Astrocyte (in vitro differentiated cells and primary cell): ENCODE results near the gene CSGALNACT2. TPM values are rescaled to one million over a fixed set of nuclear protein-coding genes. Genes with fewer than 3 reads are reported as not detected.

Source experiments
- DNase-seq: peaks from one replicate; pipeline ENCODE4 v3.0.0-alpha.2; 2010; ENCODE audit warnings: low read depth
- FAIRE-seq: peaks from 2 replicates; lab custom pipeline; 2011; peaks lifted over from hg19 to GRCh38; lab: Jason Lieb, UNC
- H2AFZ ChIP-seq: 2 replicates; pipeline ENCODE4 v1.6.0; 2012; ENCODE audit warnings: low read depth, low read length, inconsistent platforms
- H3K27ac ChIP-seq: 2 replicates; pipeline ENCODE4 v1.5.1; 2011; ENCODE audit warnings: low read depth, low read length, inconsistent platforms
- H3K27me3 ChIP-seq: 2 replicates; pipeline ENCODE4 v1.6.0; 2011; ENCODE audit warnings: low read length, inconsistent platforms; ENCODE audit not compliant: insufficient read depth
- H3K36me3 ChIP-seq: 2 replicates; pipeline ENCODE4 v1.5.1; 2011; ENCODE audit warnings: low read length, inconsistent platforms; ENCODE audit not compliant: insufficient read depth
- H3K4me1 ChIP-seq: 2 replicates; pipeline ENCODE4 v1.5.1; 2011; ENCODE audit warnings: low read length, inconsistent platforms; ENCODE audit not compliant: insufficient read depth
- H3K4me2 ChIP-seq: 2 replicates; pipeline ENCODE4 v1.6.0; 2012; ENCODE audit warnings: low read length, inconsistent platforms
- H3K4me3 ChIP-seq: 2 replicates; pipeline ENCODE4 v1.5.1; 2011; ENCODE audit warnings: low read depth, mild to moderate bottlenecking, low read length, inconsistent platforms; ENCODE audit not compliant: insufficient read depth
- H3K79me2 ChIP-seq: 2 replicates; pipeline ENCODE4 v1.6.0; 2012; ENCODE audit warnings: mild to moderate bottlenecking, low read length, inconsistent platforms; ENCODE audit not compliant: insufficient read depth
- H3K9ac ChIP-seq: 2 replicates; pipeline ENCODE4 v1.6.0; 2012; ENCODE audit warnings: mild to moderate bottlenecking, low read length, inconsistent platforms
- H3K9me3 ChIP-seq: 2 replicates; pipeline ENCODE4 v1.5.1; 2012; ENCODE audit warnings: low read depth, mild to moderate bottlenecking, low read length, inconsistent platforms; ENCODE audit not compliant: insufficient read depth
- H4K20me1 ChIP-seq: 2 replicates; pipeline ENCODE4 v1.6.0; 2012; ENCODE audit warnings: low read length, inconsistent platforms; ENCODE audit not compliant: insufficient read depth
- H3K27ac Mint-ChIP-seq: one replicate; pipeline ENCODE4 v1.8.0; 2021; ENCODE audit warnings: mild to moderate bottlenecking, mixed read lengths; ENCODE audit not compliant: unreplicated experiment
- H3K27me3 Mint-ChIP-seq: one replicate; pipeline ENCODE4 v1.8.0; 2021; ENCODE audit warnings: low read depth, mixed read lengths; ENCODE audit not compliant: unreplicated experiment
- H3K36me3 Mint-ChIP-seq: one replicate; pipeline ENCODE4 v1.8.0; 2021; ENCODE audit warnings: low read depth, mixed read lengths; ENCODE audit not compliant: unreplicated experiment
- H3K4me1 Mint-ChIP-seq: one replicate; pipeline ENCODE4 v1.8.0; 2021; ENCODE audit warnings: low read depth, mixed read lengths; ENCODE audit not compliant: unreplicated experiment
- H3K4me3 Mint-ChIP-seq: one replicate; pipeline ENCODE4 v1.8.0; 2021; ENCODE audit warnings: mild to moderate bottlenecking, moderate library complexity, mixed read lengths; ENCODE audit not compliant: unreplicated experiment
- H3K9me3 Mint-ChIP-seq: one replicate; pipeline ENCODE4 v1.8.0; 2021; ENCODE audit warnings: mild to moderate bottlenecking, mixed read lengths; ENCODE audit not compliant: unreplicated experiment
- EZH2 ChIP-seq: IDR thresholded peaks from 2 replicates; pipeline ENCODE4 v1.6.1; 2012; ENCODE audit warnings: mild to moderate bottlenecking, low read length, inconsistent platforms; ENCODE audit not compliant: insufficient read depth
- total RNA-seq: library from RNA; stranded (reverse); gene quantifications from 2 replicates; pipeline ENCODE4 v1.2.1, GENCODE V29; 2021
- TF ChIP-seq, protein P1 (sequence below): IDR thresholded peaks from 2 replicates; pipeline ENCODE4 v1.5.1; 2011; ENCODE audit warnings: low read depth, mild to moderate bottlenecking, inconsistent platforms, low read length, moderate library complexity; ENCODE audit not compliant: insufficient read depth

The CSGALNACT2 gene
- total RNA-seq, 1 donor from 2014 or later: 28.5 TPM

- Histone ChIP-seq H3K27me3 (peaks cover 5% of the 10 kb centered on the region), H3K9me3 (no peaks in the 10 kb centered on the region), H3K4me3 (no peak overlapping the region), H3K36me3 (no peaks in the 10 kb centered on the region), H2AFZ (no peak overlapping the region), H3K4me2 (no peak overlapping the region), H3K27ac (no peak overlapping the region), H3K4me1 (peaks cover 10% of the 10 kb centered on the region), H3K9ac (no peak overlapping the region), H4K20me1 (no peaks in the 10 kb centered on the region), H3K79me2 (no peaks in the 10 kb centered on the region)
- DNase-seq (no peak), FAIRE-seq (no peak)
- Mint-ChIP-seq H3K9me3 (no peaks in the 10 kb centered on the region), H3K4me3 (no peak overlapping the region), H3K27me3 (peaks cover 17% of the 10 kb centered on the region), H3K36me3 (no peaks in the 10 kb centered on the region), H3K27ac (no peak overlapping the region), H3K4me1 (peaks cover 6% of the 10 kb centered on the region)
- TF ChIP-seq, protein P1, sequence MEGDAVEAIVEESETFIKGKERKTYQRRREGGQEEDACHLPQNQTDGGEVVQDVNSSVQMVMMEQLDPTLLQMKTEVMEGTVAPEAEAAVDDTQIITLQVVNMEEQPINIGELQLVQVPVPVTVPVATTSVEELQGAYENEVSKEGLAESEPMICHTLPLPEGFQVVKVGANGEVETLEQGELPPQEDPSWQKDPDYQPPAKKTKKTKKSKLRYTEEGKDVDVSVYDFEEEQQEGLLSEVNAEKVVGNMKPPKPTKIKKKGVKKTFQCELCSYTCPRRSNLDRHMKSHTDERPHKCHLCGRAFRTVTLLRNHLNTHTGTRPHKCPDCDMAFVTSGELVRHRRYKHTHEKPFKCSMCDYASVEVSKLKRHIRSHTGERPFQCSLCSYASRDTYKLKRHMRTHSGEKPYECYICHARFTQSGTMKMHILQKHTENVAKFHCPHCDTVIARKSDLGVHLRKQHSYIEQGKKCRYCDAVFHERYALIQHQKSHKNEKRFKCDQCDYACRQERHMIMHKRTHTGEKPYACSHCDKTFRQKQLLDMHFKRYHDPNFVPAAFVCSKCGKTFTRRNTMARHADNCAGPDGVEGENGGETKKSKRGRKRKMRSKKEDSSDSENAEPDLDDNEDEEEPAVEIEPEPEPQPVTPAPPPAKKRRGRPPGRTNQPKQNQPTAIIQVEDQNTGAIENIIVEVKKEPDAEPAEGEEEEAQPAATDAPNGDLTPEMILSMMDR: no peak
- TF ChIP-seq EZH2: no peak
Measured at GRCh38 chr10:43210556-43210955, 72.3 kb downstream of the CSGALNACT2 start.

DNA sequence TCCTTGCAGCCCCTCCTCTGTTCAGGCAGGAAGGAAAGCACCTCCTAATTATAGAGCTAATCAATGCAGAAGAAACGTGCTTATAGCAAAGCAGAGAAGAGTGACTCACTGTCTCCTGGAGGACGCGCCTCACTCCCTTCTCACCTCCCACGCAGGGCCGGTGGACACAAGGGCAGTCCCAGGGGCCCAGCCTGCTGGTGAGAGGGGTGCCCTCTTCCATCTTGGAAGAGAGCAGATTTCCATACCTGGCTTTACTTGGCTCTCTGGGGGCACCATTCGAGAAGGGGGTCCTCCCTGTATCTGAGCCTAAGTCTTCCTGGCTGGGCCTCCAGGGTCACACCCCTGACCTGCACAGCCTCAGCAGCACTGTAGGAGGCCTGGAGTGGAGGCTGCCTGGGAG is 72.8 kb downstream of the CSGALNACT2 start:
- Mint-ChIP-seq H3K27me3 (peaks cover 18% of the 10 kb centered on the region), H3K4me3 (no peak overlapping the region)

More for the DNA sequence above, 72.8 kb downstream of the CSGALNACT2 start:
- Histone ChIP-seq H3K9me3 (no peaks in the 10 kb centered on the region), H2AFZ (no peak overlapping the region), H3K36me3 (no peaks in the 10 kb centered on the region), H3K9ac (no peak overlapping the region), H3K4me1 (peaks cover 10% of the 10 kb centered on the region), H4K20me1 (no peaks in the 10 kb centered on the region), H3K4me3 (no peak overlapping the region), H3K27me3 (peaks cover 7% of the 10 kb centered on the region), H3K4me2 (no peak overlapping the region), H3K27ac (no peak overlapping the region), H3K79me2 (no peaks in the 10 kb centered on the region)
- no peaks in the 10 kb centered on the region for H3K36me3 Mint-ChIP-seq
- H3K9me3 Mint-ChIP-seq: no peaks in the 10 kb centered on the region
- H3K27ac Mint-ChIP-seq: no peak overlapping the region
- H3K4me1 Mint-ChIP-seq: peaks cover 8% of the 10 kb centered on the region
- no peak for TF ChIP-seq EZH2
- TF ChIP-seq, protein P1: no peak
- FAIRE-seq: no peak
- peak; percentile 34 for DNase-seq
